Muscle layer of colon (tissue), 2 donors: ENCODE results near the gene MRPS24.
A peak's percentile ranks its signal among the peaks of the same experiment; 100 is the strongest.

Source experiments
- H3K27ac ChIP-seq: one replicate; pipeline ENCODE4 v1.7.0; 2013; ENCODE audit warnings: low read depth, mild to moderate bottlenecking, low read length, moderate library complexity
- H3K27me3 ChIP-seq, 2 donors: one replicate each; pipeline ENCODE4 v1.7.0; 2013; ENCODE audit warnings: low read length in 2 of 2, mild to moderate bottlenecking in 2 of 2; ENCODE audit not compliant: insufficient read depth in 2 of 2, control insufficient read depth in 1 of 2
- H3K36me3 ChIP-seq: one replicate; pipeline ENCODE4 v1.7.0; 2013; ENCODE audit warnings: mild to moderate bottlenecking, low read length; ENCODE audit not compliant: insufficient read depth
- H3K4me1 ChIP-seq: one replicate; pipeline ENCODE4 v1.7.0; 2013; ENCODE audit warnings: mild to moderate bottlenecking, low read length; ENCODE audit not compliant: insufficient read depth
- H3K4me3 ChIP-seq, 2 donors: one replicate each; pipeline ENCODE4 v1.7.0; 2013; ENCODE audit warnings: low read length in 2 of 2, low read depth in 1 of 2, mild to moderate bottlenecking in 1 of 2, moderate library complexity in 1 of 2
- H3K9ac ChIP-seq: one replicate; pipeline ENCODE4 v1.7.0; 2013; ENCODE audit warnings: low read length
- H3K9me3 ChIP-seq: one replicate; pipeline ENCODE4 v1.7.0; 2013; ENCODE audit warnings: mild to moderate bottlenecking, low read length
- donor health status: abdominal sarcoma.
- donor health status: Adenocarcinoma of cecum.

Gene MRPS24

DNA sequence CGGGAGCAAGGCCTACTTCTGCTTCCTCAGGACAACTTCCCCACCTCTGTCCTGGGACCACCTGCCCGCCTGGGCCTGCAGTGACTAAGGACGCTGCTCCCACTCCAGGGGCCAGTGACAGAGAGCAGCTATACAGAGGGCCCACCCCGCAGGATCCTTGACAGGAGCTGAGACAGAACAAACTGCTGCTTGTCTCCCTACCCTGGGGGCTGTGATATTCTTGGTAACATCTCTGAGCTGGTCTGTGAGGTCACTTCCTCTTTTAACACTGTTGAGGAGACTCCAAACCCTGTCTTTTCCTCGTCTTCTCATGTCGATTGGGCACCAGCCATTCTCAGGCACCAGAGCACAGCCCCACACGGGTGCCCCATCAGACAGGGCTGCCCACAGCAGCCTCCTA lies 6.9 kb upstream of the MRPS24 start:
- Histone ChIP-seq H3K27me3 (no peaks in the 10 kb centered on the region), H3K4me3 (no peak overlapping the region), H3K27ac (no peak overlapping the region), H3K4me1 (peaks cover 14% of the 10 kb centered on the region), H3K9ac (no peak overlapping the region), H3K9me3 (no peaks in the 10 kb centered on the region), H3K36me3 (peaks cover 46% of the 10 kb centered on the region)

DNA sequence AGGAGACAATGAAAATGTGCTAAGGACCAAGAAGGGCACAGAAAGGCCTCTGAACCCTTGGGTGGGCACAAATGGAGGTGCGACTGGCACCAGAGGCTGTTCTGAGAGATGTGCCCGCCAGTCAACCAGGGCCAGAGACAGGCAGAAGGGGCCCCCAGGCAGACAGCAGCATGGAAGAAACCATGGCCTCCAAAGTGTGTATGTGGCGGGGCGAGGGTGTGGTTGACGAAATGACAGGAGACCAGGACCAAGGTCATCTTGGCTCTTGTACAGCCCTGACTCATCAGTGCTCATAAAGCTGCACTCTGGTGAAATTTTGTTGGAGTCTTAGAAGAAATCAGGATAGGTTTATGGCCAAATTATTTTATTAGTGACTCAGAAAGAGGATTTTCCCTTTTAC lies 4.0 kb upstream of the MRPS24 start:
- Histone ChIP-seq H3K9ac (no peak overlapping the region), H3K9me3 (no peaks in the 10 kb centered on the region), H3K27ac (no peak overlapping the region), H3K4me3 (no peak overlapping the region), H3K4me1 (peaks cover 28% of the 10 kb centered on the region), H3K27me3 (no peaks in the 10 kb centered on the region), H3K36me3 (peaks cover 26% of the 10 kb centered on the region)

DNA sequence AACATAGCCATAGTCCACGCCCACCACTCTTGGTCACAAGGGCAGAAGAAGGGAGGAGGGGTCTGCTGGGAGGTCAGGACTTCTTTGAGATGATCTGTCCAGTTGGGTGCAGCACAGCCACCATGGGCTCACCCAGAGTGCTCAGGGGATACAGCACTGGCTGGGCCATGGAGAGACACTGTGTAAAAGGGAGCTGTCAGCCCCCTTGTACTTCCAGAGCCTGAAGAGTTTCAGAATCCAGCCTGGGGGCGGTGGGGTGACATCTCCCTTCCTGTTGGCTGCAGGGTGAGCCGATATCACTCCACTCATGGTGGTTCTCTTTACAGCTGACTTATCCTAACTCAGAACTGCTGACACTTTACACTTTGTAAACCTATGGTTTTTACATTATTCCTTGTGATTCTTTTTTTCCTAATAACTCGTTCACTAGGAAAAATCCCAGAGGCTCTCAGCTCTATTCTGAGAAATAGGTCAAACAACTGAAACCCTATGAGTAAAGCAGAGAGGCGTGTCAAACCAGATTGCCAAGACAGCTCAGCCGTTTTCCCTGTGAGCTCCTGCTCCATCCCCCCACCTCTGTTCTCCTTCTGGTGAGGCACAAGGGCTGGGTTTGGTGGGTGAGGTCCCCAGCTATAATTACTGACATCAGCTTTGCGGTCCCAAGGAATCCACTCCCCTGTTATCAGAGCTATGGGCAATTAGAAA lies 3.2 kb upstream of the MRPS24 start:
- Histone ChIP-seq H3K27me3 (no peaks in the 10 kb centered on the region), H3K9me3 (no peaks in the 10 kb centered on the region), H3K36me3 (peaks cover 18% of the 10 kb centered on the region), H3K9ac (no peak overlapping the region), H3K4me1 (peaks cover 32% of the 10 kb centered on the region), H3K27ac (no peak overlapping the region), H3K4me3 (no peak overlapping the region)

DNA sequence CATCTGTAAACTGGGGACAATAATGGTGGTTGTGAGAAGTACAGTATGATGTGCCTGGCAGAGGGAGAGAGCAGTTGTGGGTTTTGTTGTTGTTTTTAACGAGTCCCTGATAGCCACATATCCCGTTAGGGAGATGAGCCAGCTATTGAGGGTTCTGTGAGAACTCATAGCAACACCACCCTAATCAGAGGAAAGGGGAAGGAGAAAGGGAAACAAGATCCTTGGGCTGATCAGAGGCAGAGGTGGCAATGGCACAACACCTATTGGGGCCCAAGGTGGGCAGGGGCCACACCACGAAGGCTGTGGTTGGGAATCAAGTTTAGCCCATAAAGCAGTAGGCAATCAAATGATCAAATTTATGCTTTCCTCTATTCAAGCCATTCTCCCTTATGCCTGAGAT lies 1.7 kb upstream of the MRPS24 start:
- Histone ChIP-seq H3K27ac (no peak overlapping the region), H3K9me3 (no peaks in the 10 kb centered on the region)

DNA sequence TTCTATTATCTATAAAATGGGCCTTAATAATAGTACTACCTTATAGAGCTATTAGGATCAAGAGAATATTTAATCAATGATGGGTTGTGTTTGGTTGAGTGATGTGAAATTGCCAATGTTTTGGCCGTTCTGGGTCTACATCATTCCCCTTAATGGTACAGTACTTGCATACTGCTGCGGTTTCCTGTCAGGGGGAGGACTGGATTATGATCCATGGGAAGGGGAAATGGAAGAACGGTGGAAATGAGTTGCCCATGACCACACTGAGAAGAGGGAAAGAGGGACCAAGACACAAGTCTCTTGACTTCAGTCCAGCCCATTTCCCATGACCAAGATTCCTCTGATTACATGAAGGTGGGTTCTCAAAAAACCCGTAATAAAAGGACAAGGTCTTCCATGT lies 999 bp upstream of the MRPS24 start:
- Histone ChIP-seq H3K9ac (no peak overlapping the region), H3K27me3 (no peaks in the 10 kb centered on the region), H3K36me3 (peaks cover 15% of the 10 kb centered on the region), H3K4me3 (peak overlapping the region in 1 of 2 donors; percentile 66), H3K4me1 (peaks cover 32% of the 10 kb centered on the region), H3K9me3 (no peaks in the 10 kb centered on the region), H3K27ac (no peak overlapping the region)

More for the DNA sequence above, 1.7 kb upstream of the MRPS24 start:
- Histone ChIP-seq H3K4me3 (no peak overlapping the region), H3K9ac (no peak overlapping the region), H3K4me1 (peaks cover 32% of the 10 kb centered on the region), H3K36me3 (peaks cover 15% of the 10 kb centered on the region), H3K27me3 (no peaks in the 10 kb centered on the region)

DNA sequence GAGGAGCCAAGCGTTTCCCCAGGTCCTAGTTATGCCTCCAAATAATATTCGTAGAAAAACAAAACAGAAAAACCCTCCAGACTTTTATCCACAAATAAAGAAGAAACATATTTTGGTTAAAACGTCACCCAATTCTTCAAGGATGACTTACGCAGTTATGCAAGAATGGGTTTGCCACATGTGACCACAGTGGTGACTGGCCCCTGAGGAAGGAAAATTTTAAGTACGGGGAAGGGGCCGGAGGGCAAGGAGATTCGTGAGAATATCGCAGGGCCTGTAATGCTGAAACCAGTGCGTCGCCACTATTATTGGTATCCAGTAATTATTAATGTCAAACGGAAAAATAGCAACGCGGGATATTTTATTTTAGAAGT lies 537 bp upstream of the MRPS24 start:
- peak overlapping the region; percentile 58 to 66 for H3K4me3 ChIP-seq
- H3K9me3 ChIP-seq, result no peaks in the 10 kb centered on the region
- H3K9ac ChIP-seq, result peak overlapping the region; percentile 34
- H3K4me1 ChIP-seq, result peaks cover 32% of the 10 kb centered on the region
- H3K27ac ChIP-seq, result peak overlapping the region; percentile 79
- no peaks in the 10 kb centered on the region for H3K27me3 ChIP-seq
- peaks cover 15% of the 10 kb centered on the region for H3K36me3 ChIP-seq

DNA sequence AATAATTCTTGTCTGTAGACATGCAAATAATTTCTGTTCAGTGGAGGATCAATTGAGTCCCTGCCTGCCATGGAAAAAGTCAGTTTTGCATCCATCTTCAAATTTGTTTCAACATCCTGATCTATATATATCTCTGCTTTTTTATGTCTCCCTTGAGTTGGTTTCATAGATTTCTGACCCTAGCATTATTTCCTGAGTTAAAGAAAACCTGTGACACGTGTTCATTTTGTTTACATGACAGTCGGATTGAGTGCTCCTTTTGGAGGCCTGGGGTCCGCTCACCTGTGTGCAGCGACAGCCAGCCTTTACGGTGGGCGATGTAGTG lies 674 bp downstream of the MRPS24 start:
- peak overlapping the region; percentile 79 for H3K27ac ChIP-seq
- no peaks in the 10 kb centered on the region for H3K9me3 ChIP-seq
- H3K4me3 ChIP-seq, result peak overlapping the region; percentile 65 to 66
- peaks cover 32% of the 10 kb centered on the region for H3K4me1 ChIP-seq
- H3K36me3 ChIP-seq, result peaks cover 15% of the 10 kb centered on the region
- no peaks in the 10 kb centered on the region for H3K27me3 ChIP-seq
- H3K9ac ChIP-seq, result no peak overlapping the region

DNA sequence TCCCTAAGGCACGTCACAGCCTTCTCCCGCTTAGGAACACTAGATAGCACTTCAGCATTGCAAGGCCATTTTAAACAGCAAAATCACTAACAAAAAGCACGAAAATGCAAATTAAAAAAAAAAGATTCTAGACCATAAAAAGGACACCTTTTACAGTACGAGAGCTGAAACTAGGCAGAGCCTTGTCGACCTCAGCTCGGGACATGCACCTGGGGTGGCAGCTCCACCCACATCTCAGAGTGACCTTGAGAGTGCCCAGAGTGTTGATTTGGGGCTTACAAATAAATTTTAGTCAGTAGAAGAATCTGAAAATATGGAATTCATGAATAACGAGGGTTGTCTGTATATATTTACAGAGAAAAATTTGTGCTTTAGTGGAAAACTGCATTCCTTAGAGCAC lies 1.1 kb downstream of the MRPS24 start:
- no peaks in the 10 kb centered on the region for H3K9me3 ChIP-seq
- H3K36me3 ChIP-seq, result peaks cover 15% of the 10 kb centered on the region
- peak overlapping the region; percentile 79 for H3K27ac ChIP-seq
- H3K27me3 ChIP-seq, result no peaks in the 10 kb centered on the region
- peak overlapping the region in 1 of 2 donors; percentile 66 for H3K4me3 ChIP-seq
- peaks cover 30% of the 10 kb centered on the region for H3K4me1 ChIP-seq
- H3K9ac ChIP-seq, result no peak overlapping the region

DNA sequence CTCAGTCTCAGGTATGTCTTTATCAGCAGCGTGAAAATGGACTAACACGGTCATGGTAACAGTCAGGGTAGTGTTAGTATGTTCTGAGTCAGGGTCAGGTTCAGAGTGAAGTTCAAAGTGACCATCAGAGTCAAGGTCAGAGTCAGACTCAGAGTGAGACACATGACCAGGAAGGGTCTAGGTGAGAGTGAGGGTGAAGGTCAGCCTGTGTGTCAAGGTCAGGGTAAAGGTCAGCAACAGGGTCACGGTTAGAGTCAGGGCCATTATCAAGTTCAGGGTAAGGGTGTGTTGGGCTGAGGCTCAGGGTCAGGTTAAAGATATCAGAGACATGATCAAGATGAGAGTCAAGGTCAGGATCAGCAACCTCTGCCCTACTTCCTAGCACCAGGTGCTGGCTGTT lies 4.0 kb downstream of the MRPS24 start:
- Histone ChIP-seq H3K4me3 (no peak overlapping the region), H3K4me1 (peaks cover 15% of the 10 kb centered on the region), H3K36me3 (peaks cover 15% of the 10 kb centered on the region), H3K9ac (no peak overlapping the region), H3K27me3 (no peaks in the 10 kb centered on the region), H3K27ac (no peak overlapping the region), H3K9me3 (no peaks in the 10 kb centered on the region)

DNA sequence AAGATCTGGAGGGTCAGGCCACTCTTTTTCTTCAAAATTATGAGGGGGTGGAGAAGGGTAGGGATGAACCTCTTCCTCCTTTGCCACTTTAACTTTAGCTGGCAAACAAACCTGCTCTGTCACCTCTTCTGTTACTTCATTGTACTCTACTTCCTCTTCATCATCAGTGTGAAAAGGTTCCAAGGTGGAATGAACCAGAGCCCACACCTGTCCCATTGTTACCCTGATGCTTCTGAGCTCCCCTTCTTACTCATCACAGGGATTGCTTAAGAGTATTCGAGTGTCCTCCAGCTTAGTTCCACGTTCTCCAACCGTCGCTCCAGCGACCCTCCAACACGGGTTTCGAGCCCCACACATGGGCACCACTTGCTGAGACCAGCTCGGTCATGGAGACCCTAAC lies 5.2 kb downstream of the MRPS24 start:
- H3K4me1 ChIP-seq, result peaks cover 10% of the 10 kb centered on the region
- no peak overlapping the region for H3K4me3 ChIP-seq
- peaks cover 15% of the 10 kb centered on the region for H3K36me3 ChIP-seq
- H3K27me3 ChIP-seq, result no peaks in the 10 kb centered on the region
- H3K27ac ChIP-seq, result no peak overlapping the region
- H3K9ac ChIP-seq, result no peak overlapping the region
- H3K9me3 ChIP-seq, result no peaks in the 10 kb centered on the region

DNA sequence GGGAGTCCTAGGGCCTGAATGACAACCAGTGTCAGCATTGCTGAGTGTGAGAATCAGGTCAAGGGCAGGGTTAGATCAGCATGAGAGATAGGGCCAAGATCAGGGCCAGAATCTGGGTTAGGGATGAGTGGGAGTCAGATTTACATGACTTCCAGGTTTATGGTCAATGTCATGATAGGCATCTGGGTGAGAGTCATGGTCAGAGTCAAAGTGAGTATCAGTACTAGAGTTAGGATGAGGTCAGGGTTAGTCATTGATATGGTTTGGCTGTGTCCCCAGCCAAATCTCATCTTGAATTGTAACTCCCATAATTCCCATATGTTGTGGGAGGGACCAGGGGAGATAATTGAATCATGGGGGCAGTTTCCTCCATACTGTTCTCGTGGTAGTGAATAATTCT lies 12.3 kb downstream of the MRPS24 start:
- Histone ChIP-seq H3K27ac (no peak overlapping the region), H3K27me3 (no peaks in the 10 kb centered on the region), H3K36me3 (no peaks in the 10 kb centered on the region), H3K4me1 (no peaks in the 10 kb centered on the region), H3K9ac (no peak overlapping the region), H3K9me3 (no peaks in the 10 kb centered on the region), H3K4me3 (no peak overlapping the region)

DNA sequence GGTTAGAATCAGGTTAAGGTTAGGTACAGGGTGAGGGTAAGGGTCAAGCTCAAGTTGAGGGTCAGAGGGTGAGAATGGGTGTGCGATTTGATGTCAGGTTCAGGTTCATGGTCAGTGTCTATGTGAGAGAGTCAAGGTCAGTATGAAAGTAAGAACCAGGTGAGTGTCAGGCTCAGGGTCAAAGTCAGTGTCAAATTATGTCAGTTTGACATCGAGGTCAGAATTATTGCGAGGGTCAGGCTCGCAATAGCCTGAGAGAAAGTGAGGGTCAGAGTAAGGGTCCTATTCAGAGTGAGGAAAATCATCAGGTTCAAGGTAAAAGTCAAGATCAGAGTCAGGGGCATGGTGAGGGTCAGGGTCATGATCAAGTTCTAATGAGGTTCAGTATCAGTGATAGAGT lies 13.0 kb downstream of the MRPS24 start:
- no peaks in the 10 kb centered on the region for H3K27me3 ChIP-seq
- H3K4me3 ChIP-seq, result no peak overlapping the region
- no peak overlapping the region for H3K27ac ChIP-seq
- H3K9ac ChIP-seq, result no peak overlapping the region
- no peaks in the 10 kb centered on the region for H3K36me3 ChIP-seq
- H3K4me1 ChIP-seq, result no peaks in the 10 kb centered on the region
- no peaks in the 10 kb centered on the region for H3K9me3 ChIP-seq
